BE2C (cell line): ENCODE measurements around the gene IL1F10.

Experiments used
- DNase-seq: peaks from one replicate; pipeline ENCODE4 v3.0.0-alpha.2; 2020
- H3K27me3 ChIP-seq: fragments of 250-450 bp; sonication (Bioruptor Pico); 2 replicates; pipeline ENCODE4 v1.5.1; 2020; ENCODE audit warnings: mild to moderate bottlenecking
- H3K36me3 ChIP-seq: fragments of 250-450 bp; sonication (Bioruptor Pico); 2 replicates; pipeline ENCODE4 v1.5.1; 2020; ENCODE audit warnings: mild to moderate bottlenecking
- H3K4me1 ChIP-seq: fragments of 250-450 bp; sonication (Bioruptor Pico); 2 replicates; pipeline ENCODE4 v1.5.1; 2020
- H3K4me3 ChIP-seq: 2 replicates; pipeline ENCODE4 v1.5.1; 2011; ENCODE audit warnings: low read depth, low read length
- H3K9me3 ChIP-seq: fragments of 250-450 bp; sonication (Bioruptor Pico); 2 replicates; pipeline ENCODE4 v1.5.1; 2020
- CTCF ChIP-seq: IDR thresholded peaks from 2 replicates; pipeline ENCODE4 v1.5.1; 2012; ENCODE audit warnings: mild to moderate bottlenecking, low read depth, low read length

IL1F10 gene

GRCh38 chr2:113111121-113111520 lies 43.4 kb downstream of the IL1F10 start:
- no peak for DNase-seq
- Histone ChIP-seq H3K36me3 (no peaks in the 10 kb centered on the region), H3K9me3 (no peaks in the 10 kb centered on the region), H3K4me1 (no peaks in the 10 kb centered on the region), H3K4me3 (no peak overlapping the region), H3K27me3 (no peaks in the 10 kb centered on the region)
- TF ChIP-seq CTCF = no peak

GRCh38 chr2:113111823-113112287 lies 44.1 kb downstream of the IL1F10 start:
- Histone ChIP-seq H3K9me3 (no peaks in the 10 kb centered on the region), H3K4me3 (no peak overlapping the region), H3K4me1 (no peaks in the 10 kb centered on the region), H3K36me3 (no peaks in the 10 kb centered on the region), H3K27me3 (no peaks in the 10 kb centered on the region)
- TF ChIP-seq CTCF = no peak
- no peak for DNase-seq

GRCh38 chr2:113112441-113112840 lies 44.7 kb downstream of the IL1F10 start:
- TF ChIP-seq CTCF = no peak
- no peaks in the 10 kb centered on the region for H3K27me3 ChIP-seq
- DNase-seq = no peak
- H3K36me3 ChIP-seq = no peaks in the 10 kb centered on the region
- no peaks in the 10 kb centered on the region for H3K9me3 ChIP-seq
- H3K4me3 ChIP-seq = no peak overlapping the region
- no peaks in the 10 kb centered on the region for H3K4me1 ChIP-seq

GRCh38 chr2:113112871-113113270 lies 45.1 kb downstream of the IL1F10 start:
- DNase-seq = no peak
- H3K36me3 ChIP-seq = no peaks in the 10 kb centered on the region
- H3K4me3 ChIP-seq = no peak overlapping the region
- no peak for TF ChIP-seq CTCF
- H3K27me3 ChIP-seq = no peaks in the 10 kb centered on the region
- H3K9me3 ChIP-seq = no peaks in the 10 kb centered on the region
- no peaks in the 10 kb centered on the region for H3K4me1 ChIP-seq

- Histone ChIP-seq H3K4me1 (no peaks in the 10 kb centered on the region), H3K4me3 (no peak overlapping the region), H3K27me3 (no peaks in the 10 kb centered on the region), H3K9me3 (no peaks in the 10 kb centered on the region), H3K36me3 (no peaks in the 10 kb centered on the region)
- no peak for DNase-seq
- TF ChIP-seq CTCF = no peak
Measured at GRCh38 chr2:113113807-113114206, 46.0 kb downstream of the IL1F10 start.

GRCh38 chr2:113114224-113114945 lies 46.6 kb downstream of the IL1F10 start:
- Histone ChIP-seq H3K4me3 (no peak overlapping the region), H3K4me1 (no peaks in the 10 kb centered on the region), H3K27me3 (no peaks in the 10 kb centered on the region), H3K36me3 (no peaks in the 10 kb centered on the region), H3K9me3 (no peaks in the 10 kb centered on the region)
- DNase-seq = no peak
- TF ChIP-seq CTCF = no peak
